Measurements from ENCODE around the gene CRYBB2. TPM values are rescaled to one million over a fixed set of nuclear protein-coding genes. Genes with fewer than 3 reads are reported as not detected.

Gene CRYBB2
- polyA plus RNA-seq, 1 of the 3 experiments (the other 2 are of a cell fraction), result 0.69 TPM

DNA sequence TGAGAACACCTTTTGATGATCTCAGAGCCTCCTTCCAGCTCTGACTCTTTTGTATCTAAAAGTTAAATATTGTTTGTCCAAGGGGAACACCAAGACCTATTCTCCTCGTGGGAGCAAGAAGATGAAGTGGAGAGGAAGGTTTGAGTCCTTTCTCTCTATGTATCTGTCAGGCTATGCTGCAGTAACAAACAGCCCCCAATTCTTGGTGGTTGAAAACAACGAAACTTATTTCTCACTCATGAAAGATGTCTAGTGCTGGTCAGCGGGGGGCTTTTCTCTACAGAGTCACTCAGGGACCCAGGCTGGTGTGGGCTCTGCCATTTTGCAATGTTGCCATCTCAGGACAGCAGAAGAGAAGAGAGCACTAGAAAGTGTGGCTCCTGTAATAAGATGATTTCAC, 6.2 kb upstream of the CRYBB2 start (continued):
- TF ChIP-seq USF2 (IDR thresholded peaks at IDR 0.05; ENCODE audit: borderline replicate concordance, low read depth, low read length), result no peak
- no peak for TF ChIP-seq NFIC (IDR thresholded peaks at IDR 0.05; ENCODE audit: borderline replicate concordance)
- no peak for TF ChIP-seq RAD21 (IDR thresholded peaks at IDR 0.05; ENCODE audit: low read length)
- TF ChIP-seq YY1 (IDR thresholded peaks at IDR 0.05; ENCODE audit: low read depth), result no peak

GRCh38 chr22:25216230-25216629, 3.2 kb upstream of the CRYBB2 start:
- CTCF ChIA-PET, result interaction anchor here (0.7 to 1.6 kb wide), 2 partner anchors 14 to 1042 kb away, joined by 3 to 10 read pairs; no protein-coding TSS in a partner anchor

More at GRCh38 chr22:25216230-25216629, 3.2 kb upstream of the CRYBB2 start:
- POLR2A ChIA-PET, result no interaction called here
- WGBS (ENCODE audit: low lambda C conversion rate), result 61% methylated on average over 2 of the region's 2 CpGs
- Histone ChIP-seq H3K4me2 (no peak overlapping the region), H3K9me3 (no peaks in the 10 kb centered on the region), H3K4me1 (ENCODE audit: control insufficient read depth in 1 of 2, insufficient read depth in 2 of 2, low read depth in 1 of 2, low read length in 1 of 2) (peaks cover 0 to 10% of the 10 kb centered on the region in 2 experiments; a peak in 1 of 4 replicates), H3K9ac (no peak overlapping the region), H3K9me2 (no peaks in the 10 kb centered on the region), H3K27me3 (ENCODE audit: insufficient read depth) (no peaks in the 10 kb centered on the region), H3K79me2 (ENCODE audit: insufficient read depth) (no peaks in the 10 kb centered on the region), H3F3A (replicated peaks; ENCODE audit: insufficient read depth) (no peaks in the 10 kb centered on the region), H2AFZ (ENCODE audit: low read depth) (no peak overlapping the region), H3K36me3 (replicated peaks in 1 of 2; ENCODE audit: control insufficient read depth in 1 of 2, insufficient read depth in 2 of 2, low read length in 1 of 2) (no peaks in the 10 kb centered on the region), H3K27ac (ENCODE audit: low read depth in 2 of 2, low read length in 1 of 2) (no peak overlapping the region), H3K4me3 (ENCODE audit: low read depth in 2 of 2, low read length in 1 of 2) (no peak overlapping the region), H4K20me1 (ENCODE audit: insufficient read depth) (no peaks in the 10 kb centered on the region)
- TF ChIP-seq, protein P1, sequence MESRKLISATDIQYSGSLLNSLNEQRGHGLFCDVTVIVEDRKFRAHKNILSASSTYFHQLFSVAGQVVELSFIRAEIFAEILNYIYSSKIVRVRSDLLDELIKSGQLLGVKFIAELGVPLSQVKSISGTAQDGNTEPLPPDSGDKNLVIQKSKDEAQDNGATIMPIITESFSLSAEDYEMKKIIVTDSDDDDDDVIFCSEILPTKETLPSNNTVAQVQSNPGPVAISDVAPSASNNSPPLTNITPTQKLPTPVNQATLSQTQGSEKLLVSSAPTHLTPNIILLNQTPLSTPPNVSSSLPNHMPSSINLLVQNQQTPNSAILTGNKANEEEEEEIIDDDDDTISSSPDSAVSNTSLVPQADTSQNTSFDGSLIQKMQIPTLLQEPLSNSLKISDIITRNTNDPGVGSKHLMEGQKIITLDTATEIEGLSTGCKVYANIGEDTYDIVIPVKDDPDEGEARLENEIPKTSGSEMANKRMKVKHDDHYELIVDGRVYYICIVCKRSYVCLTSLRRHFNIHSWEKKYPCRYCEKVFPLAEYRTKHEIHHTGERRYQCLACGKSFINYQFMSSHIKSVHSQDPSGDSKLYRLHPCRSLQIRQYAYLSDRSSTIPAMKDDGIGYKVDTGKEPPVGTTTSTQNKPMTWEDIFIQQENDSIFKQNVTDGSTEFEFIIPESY (IDR thresholded peaks at IDR 0.05; ENCODE audit: borderline replicate concordance, low read depth), result no peak
- TF ChIP-seq REST (IDR thresholded peaks at IDR 0.05; ENCODE audit: low read depth, low read length) (no peak), TEAD4 (IDR thresholded peaks at IDR 0.05; ENCODE audit: borderline replicate concordance, insufficient read depth) (no peak), RCOR1 (IDR thresholded peaks at IDR 0.05; ENCODE audit: low read length) (no peak), RFX5 (IDR thresholded peaks at IDR 0.05; ENCODE audit: low read length) (no peak)
- no peak for DNase-seq

Measured in SK-N-SH (cell line).